A549 (cell line): Measurements from ENCODE around the gene TNFSF13B.

ENCODE experiments used
- ESRRA ChIP-seq: fragments of 150-350 bp; IDR thresholded peaks from 2 replicates; pipeline ENCODE4 v1.6.1; 2014; ENCODE audit warnings: mild to moderate bottlenecking, low read length, borderline replicate concordance
- MAFK ChIP-seq: fragments of 450-650 bp; IDR thresholded peaks from 2 replicates; pipeline ENCODE4 v1.6.1; 2014; ENCODE audit not compliant: partially characterized antibody
- POLR2A ChIP-seq: IDR thresholded peaks from 2 replicates; pipeline ENCODE4 v1.6.1; 2012; ENCODE audit warnings: mild to moderate bottlenecking, low read length
- RNF2 ChIP-seq: fragments of 200-600 bp; sonication (generic); IDR thresholded peaks from 2 replicates; pipeline ENCODE4 v1.6.1; 2016; ENCODE audit warnings: low read depth, mild to moderate bottlenecking, antibody characterized with exemption, moderate library complexity, borderline replicate concordance
- SMC3 ChIP-seq: fragments of >200 bp; sonication (Bioruptor Twin); formaldehyde crosslinking; IDR thresholded peaks from 3 replicates; pipeline ENCODE4 v1.6.1; 2018; ENCODE audit warnings: inconsistent platforms
- ZC3H11A ChIP-seq: fragments of 450-650 bp; IDR thresholded peaks from 2 replicates; pipeline ENCODE4 v1.6.1; 2014; ENCODE audit warnings: antibody characterized with exemption, mild to moderate bottlenecking
- TF ChIP-seq, protein P1 (sequence below): fragments of >200 bp; sonication (Bioruptor Twin); formaldehyde crosslinking; IDR thresholded peaks from 3 replicates; pipeline ENCODE4 v1.5.1; 2016
- TF ChIP-seq, protein P2 (sequence below): fragments of 150-350 bp; IDR thresholded peaks from 2 replicates; pipeline ENCODE4 v1.6.1; 2014; ENCODE audit warnings: low read depth, mild to moderate bottlenecking, low read length

DNA sequence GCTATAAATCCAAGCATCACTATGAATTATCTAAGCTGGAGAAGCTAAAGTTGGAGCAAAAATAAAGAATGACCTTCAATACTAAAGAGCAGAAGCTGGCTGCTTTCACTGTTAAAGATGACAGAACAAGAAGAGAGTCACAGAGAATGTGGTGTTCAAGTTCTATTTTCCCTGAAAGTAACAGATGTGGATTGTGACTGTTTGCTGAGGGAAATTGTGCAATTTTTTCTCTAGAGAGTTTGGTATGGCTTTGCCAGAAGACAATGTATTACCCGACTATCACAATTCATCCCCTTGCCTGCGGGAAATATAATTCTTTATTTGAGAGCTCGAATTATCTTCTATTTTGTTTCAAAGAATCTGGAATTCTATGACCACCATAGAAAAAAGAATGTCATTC, 83.1 kb downstream of the TNFSF13B start:
- TF ChIP-seq, protein P1, sequence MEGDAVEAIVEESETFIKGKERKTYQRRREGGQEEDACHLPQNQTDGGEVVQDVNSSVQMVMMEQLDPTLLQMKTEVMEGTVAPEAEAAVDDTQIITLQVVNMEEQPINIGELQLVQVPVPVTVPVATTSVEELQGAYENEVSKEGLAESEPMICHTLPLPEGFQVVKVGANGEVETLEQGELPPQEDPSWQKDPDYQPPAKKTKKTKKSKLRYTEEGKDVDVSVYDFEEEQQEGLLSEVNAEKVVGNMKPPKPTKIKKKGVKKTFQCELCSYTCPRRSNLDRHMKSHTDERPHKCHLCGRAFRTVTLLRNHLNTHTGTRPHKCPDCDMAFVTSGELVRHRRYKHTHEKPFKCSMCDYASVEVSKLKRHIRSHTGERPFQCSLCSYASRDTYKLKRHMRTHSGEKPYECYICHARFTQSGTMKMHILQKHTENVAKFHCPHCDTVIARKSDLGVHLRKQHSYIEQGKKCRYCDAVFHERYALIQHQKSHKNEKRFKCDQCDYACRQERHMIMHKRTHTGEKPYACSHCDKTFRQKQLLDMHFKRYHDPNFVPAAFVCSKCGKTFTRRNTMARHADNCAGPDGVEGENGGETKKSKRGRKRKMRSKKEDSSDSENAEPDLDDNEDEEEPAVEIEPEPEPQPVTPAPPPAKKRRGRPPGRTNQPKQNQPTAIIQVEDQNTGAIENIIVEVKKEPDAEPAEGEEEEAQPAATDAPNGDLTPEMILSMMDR = no peak
- TF ChIP-seq POLR2A (no peak), SMC3 (no peak), MAFK (no peak), RNF2 (no peak), ESRRA (no peak), ZC3H11A (no peak)
- TF ChIP-seq, protein P2, sequence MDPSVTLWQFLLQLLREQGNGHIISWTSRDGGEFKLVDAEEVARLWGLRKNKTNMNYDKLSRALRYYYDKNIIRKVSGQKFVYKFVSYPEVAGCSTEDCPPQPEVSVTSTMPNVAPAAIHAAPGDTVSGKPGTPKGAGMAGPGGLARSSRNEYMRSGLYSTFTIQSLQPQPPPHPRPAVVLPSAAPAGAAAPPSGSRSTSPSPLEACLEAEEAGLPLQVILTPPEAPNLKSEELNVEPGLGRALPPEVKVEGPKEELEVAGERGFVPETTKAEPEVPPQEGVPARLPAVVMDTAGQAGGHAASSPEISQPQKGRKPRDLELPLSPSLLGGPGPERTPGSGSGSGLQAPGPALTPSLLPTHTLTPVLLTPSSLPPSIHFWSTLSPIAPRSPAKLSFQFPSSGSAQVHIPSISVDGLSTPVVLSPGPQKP = no peak
